Endothelial cell of umbilical vein (primary cell): ENCODE measurements around the gene SLC23A2. TPM values are rescaled to one million over a fixed set of nuclear protein-coding genes. Genes with fewer than 3 reads are reported as not detected.
A peak's percentile ranks its signal among the peaks of the same experiment; 100 is the strongest.

ENCODE experiments used
- BruUV-seq: library from RNA; stranded (reverse); fragments of 400-500 nt; replicated peaks from 2 replicates; lab custom pipeline; 2021; lab: Mats Ljungman, UMichigan
- CTCF ChIA-PET: fragments of 300-600, 350-600 bp; sonication (Branson Sonifier 250); formaldehyde crosslinking; loops from one replicate; lab custom pipeline; 2021; ENCODE audit warnings: antibody characterized with exemption, inconsistent platforms; lab: Charles Lee
- POLR2A ChIA-PET: fragments of 300-600, 350-600 bp; sonication (Branson Sonifier 250); formaldehyde crosslinking; loops from one replicate; lab custom pipeline; 2021; ENCODE audit warnings: antibody characterized with exemption, inconsistent platforms; lab: Charles Lee
- DNase-seq: peaks from one replicate; pipeline ENCODE4 v3.0.0-alpha.2; 2011; ENCODE audit warnings: low read depth, low spot score
- FAIRE-seq: peaks from 2 replicates; lab custom pipeline; 2011; peaks lifted over from hg19 to GRCh38; lab: Jason Lieb, UNC
- H2AFZ ChIP-seq: 2 replicates; pipeline ENCODE4 v1.6.0; 2012; ENCODE audit warnings: low read depth, low read length, control low read depth, inconsistent platforms
- H3K27ac ChIP-seq: 2 replicates; pipeline ENCODE4 v1.5.1; 2011; ENCODE audit warnings: low read depth, mild to moderate bottlenecking, control low read depth, low read length, moderate library complexity; ENCODE audit not compliant: insufficient read depth
- H3K27me3 ChIP-seq, 2 experiments: 2 replicates each; pipeline versions ENCODE4 v1.6.0 to v1.6.1; 2011; ENCODE audit warnings: low read length in 2 of 2, mixed read lengths in 1 of 2; ENCODE audit not compliant: control insufficient read depth in 2 of 2, insufficient read depth in 2 of 2
- H3K36me3 ChIP-seq, 2 experiments: 2 replicates in 1 of 2; 3 replicates in 1 of 2; pipeline ENCODE4 v1.5.1; 2011; ENCODE audit warnings: low read length in 2 of 2, mild to moderate bottlenecking in 1 of 2, moderate library complexity in 1 of 2; ENCODE audit not compliant: control insufficient read depth in 2 of 2, insufficient read depth in 2 of 2; ENCODE audit errors: extremely low read depth in 1 of 2
- H3K4me1 ChIP-seq: 3 replicates; pipeline ENCODE4 v1.5.1; 2011; ENCODE audit warnings: mild to moderate bottlenecking, low read length; ENCODE audit not compliant: control insufficient read depth, insufficient read depth; ENCODE audit errors: extremely low read depth
- H3K4me2 ChIP-seq: 2 replicates; pipeline ENCODE4 v1.6.1; 2011; ENCODE audit warnings: low read length, control low read depth, mixed read lengths; ENCODE audit not compliant: insufficient read depth
- H3K4me3 ChIP-seq, 3 experiments: fragments of 200-600 bp in 1 of 3; sonication (generic), shearing (Covaris generic) in 1 of 3; replicated peaks in 1 of 3; 2 replicates each; pipeline ENCODE4 v1.5.1; 2011 to 2016; ENCODE audit warnings: control low read depth in 3 of 3, low read length in 3 of 3, mild to moderate bottlenecking in 2 of 3, inconsistent platforms in 1 of 3, low read depth in 1 of 3, moderate library complexity in 1 of 3; ENCODE audit not compliant: insufficient read depth in 1 of 3
- H3K79me2 ChIP-seq: 2 replicates; pipeline ENCODE4 v1.6.0; 2012; ENCODE audit warnings: low read length, inconsistent platforms; ENCODE audit not compliant: control insufficient read depth, insufficient read depth
- H3K9ac ChIP-seq: replicated peaks from 2 replicates; pipeline ENCODE3; 2011; ENCODE audit warnings: low read length, control low read depth; ENCODE audit not compliant: insufficient read depth; ENCODE audit errors: extremely low read depth
- H3K9me1 ChIP-seq: replicated peaks from 3 replicates; pipeline ENCODE4 v1.6.0; 2011; ENCODE audit warnings: mild to moderate bottlenecking, low read length; ENCODE audit not compliant: control insufficient read depth, insufficient read depth; ENCODE audit errors: extremely low read depth
- H3K9me3 ChIP-seq: replicated peaks from 2 replicates; pipeline ENCODE4 v1.5.1; 2012; ENCODE audit warnings: low read length, inconsistent platforms; ENCODE audit not compliant: control insufficient read depth, insufficient read depth
- H4K20me1 ChIP-seq: replicated peaks from 2 replicates; pipeline ENCODE3; 2011; ENCODE audit warnings: mild to moderate bottlenecking, low read length; ENCODE audit not compliant: control insufficient read depth, insufficient read depth; ENCODE audit errors: extremely low read depth
- CTCF ChIP-seq, 2 donors: IDR thresholded peaks; 1 replicate in 1 of 2; 2 replicates in 1 of 2; pipeline ENCODE4 v1.5.1; 2011; ENCODE audit warnings: low read length in 2 of 2, mild to moderate bottlenecking in 2 of 2, moderate library complexity in 2 of 2, control low read depth in 1 of 2, inconsistent platforms in 1 of 2, low read depth in 1 of 2; ENCODE audit not compliant: insufficient read depth in 1 of 2; ENCODE audit errors: extremely low read depth in 1 of 2
- EZH2 ChIP-seq: IDR thresholded peaks from 2 replicates; pipeline ENCODE4 v1.6.1; 2012; ENCODE audit warnings: borderline replicate concordance, low read depth, mild to moderate bottlenecking, moderate library complexity, low read length, inconsistent platforms; ENCODE audit not compliant: severe bottlenecking
- FOS ChIP-seq: IDR thresholded peaks from 2 replicates; pipeline ENCODE4 v1.6.1; 2011; ENCODE audit warnings: mild to moderate bottlenecking, low read length, moderate library complexity, borderline replicate concordance; ENCODE audit not compliant: insufficient read depth
- GATA2 ChIP-seq: IDR thresholded peaks from 2 replicates; pipeline ENCODE4 v1.7.0; 2011; ENCODE audit warnings: low read depth, mild to moderate bottlenecking, moderate library complexity, mixed read lengths, low read length; ENCODE audit not compliant: insufficient read length, insufficient read depth
- JUN ChIP-seq: IDR thresholded peaks from 2 replicates; pipeline ENCODE4 v1.6.1; 2011; ENCODE audit warnings: borderline replicate concordance, low read depth; ENCODE audit not compliant: insufficient read length, insufficient read depth
- MAX ChIP-seq: IDR thresholded peaks from 2 replicates; pipeline ENCODE4 v1.6.1; 2011; ENCODE audit not compliant: insufficient read depth, insufficient read length
- MYC ChIP-seq: IDR thresholded peaks from one replicate; pipeline ENCODE4 v1.6.1; 2011; ENCODE audit warnings: mild to moderate bottlenecking, low read depth, low read length
- POLR2A ChIP-seq: IDR thresholded peaks from 2 replicates; pipeline ENCODE4 v1.6.1; 2012; ENCODE audit warnings: low read depth, mild to moderate bottlenecking, control low read depth, low read length
- POLR2AphosphoS5 ChIP-seq: IDR thresholded peaks from 2 replicates; pipeline ENCODE4 v1.6.1; 2012; ENCODE audit warnings: low read depth, mild to moderate bottlenecking, control low read depth, low read length, moderate library complexity; ENCODE audit not compliant: insufficient read depth
- dilution Hi-C: fragments of 300-500 bp; cut with MboI; formaldehyde crosslinking; loops from one replicate; pipeline ENCODE4 v1.15.0; 2019; ENCODE audit warnings: low sequenced_read_pairs; ENCODE audit not compliant: extremely low pct_ligation_motif_present
- intact Hi-C: fragments of 100-400 bp; cut with micrococcal nuclease; formaldehyde crosslinking; loops from one replicate; pipeline ENCODE4 v1.10.0; 2022
- polyA plus RNA-seq, 4 experiments: library from polyadenylated mRNA; depleted of rRNA in 3 of 4; stranded (reverse) in 3 of 4; unstranded in 1 of 4; fragments of >200 nt; gene quantifications; 2 replicates each; pipeline versions ENCODE4 v1.2.1 to v1.2.3, GENCODE V29; 2011 to 2012; ENCODE audit warnings: missing spikeins in 1 of 4
- total RNA-seq: library from RNA; stranded (reverse); gene quantifications from 2 replicates; pipeline ENCODE4 v1.2.3, GENCODE V29; 2021

Gene SLC23A2
- total and polyA plus RNA-seq, 2 donors (not counting 3 experiments of a cell fraction or from before 2014, with no cell fraction given), result 24.4 to 24.5 TPM

DNA sequence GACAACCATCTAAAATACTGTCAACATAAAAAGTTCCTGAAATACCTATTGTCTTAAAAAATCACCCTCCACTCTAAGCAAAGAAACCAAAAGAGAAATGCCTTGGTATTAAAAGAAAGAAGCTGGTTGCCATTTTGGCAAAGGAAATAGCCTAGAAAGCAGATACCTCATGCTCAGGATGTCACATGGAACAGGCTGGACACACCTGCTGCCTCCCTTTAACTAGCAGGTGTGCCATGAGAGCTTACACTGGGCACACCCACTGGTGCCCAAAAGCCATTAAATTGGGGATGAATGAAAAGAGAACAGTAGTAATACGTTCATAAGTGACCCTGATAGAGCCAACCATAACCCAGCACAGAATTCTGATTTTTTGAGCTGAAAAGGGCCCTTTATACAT, 1.5 kb downstream of the SLC23A2 start:
- Histone ChIP-seq H3K4me3 (peak overlapping the region in 1 of 3 experiments; percentile 70), H4K20me1 (peaks cover 3% of the 10 kb centered on the region), H3K4me2 (peak overlapping the region; percentile 83), H3K36me3 (no peaks in the 10 kb centered on the region), H2AFZ (no peak overlapping the region), H3K27me3 (no peaks in the 10 kb centered on the region), H3K9me1 (no peaks in the 10 kb centered on the region), H3K27ac (no peak overlapping the region), H3K9ac (no peak overlapping the region), H3K9me3 (no peaks in the 10 kb centered on the region), H3K79me2 (peaks cover 31% of the 10 kb centered on the region), H3K4me1 (peaks cover 13% of the 10 kb centered on the region)
- intact Hi-C loops, result loop anchor here (2.0 kb wide), 1 partner anchor 101 kb away; no protein-coding TSS in a partner anchor
- FAIRE-seq (peak; percentile 4), DNase-seq (no peak)
- CTCF ChIA-PET, result interaction anchor here (1.3 to 2.7 kb wide), 2 partner anchors 101 to 241 kb away, joined by 3 to 9 read pairs; no protein-coding TSS in a partner anchor
- dilution Hi-C loops, result no loop called here
- TF ChIP-seq EZH2 (no peak), POLR2A (no peak), GATA2 (no peak), JUN (no peak)
- BruUV-seq, result no TSS peak
- POLR2A ChIA-PET, result no interaction called here

- no peak overlapping the region for H3K4me2 ChIP-seq
- POLR2A ChIA-PET, result no interaction called here
- CTCF ChIA-PET, result no interaction called here
- no peaks in the 10 kb centered on the region for H3K9me3 ChIP-seq
- H3K27ac ChIP-seq, result no peak overlapping the region
- intact Hi-C loops, result no loop called here
- H3K4me1 ChIP-seq, result peaks cover 13% of the 10 kb centered on the region
- DNase-seq (no peak), FAIRE-seq (no peak)
- no peak overlapping the region for H3K4me3 ChIP-seq
- H3K9me1 ChIP-seq, result no peaks in the 10 kb centered on the region
- H3K36me3 ChIP-seq, result no peaks in the 10 kb centered on the region
- no peak overlapping the region for H2AFZ ChIP-seq
- TF ChIP-seq POLR2AphosphoS5, result no peak
- no peak for TF ChIP-seq POLR2A
- no peak for TF ChIP-seq MAX
- TF ChIP-seq EZH2, result no peak
- TF ChIP-seq JUN, result no peak
- no peak for TF ChIP-seq FOS
- TF ChIP-seq CTCF (IDR thresholded peaks at IDR 0.05; ENCODE audit: extremely low read depth in 1 of 2, insufficient read depth in 1 of 2, low read depth in 1 of 2, low read length in 2 of 2), result no peak
- TF ChIP-seq MYC, result no peak
- no peak for TF ChIP-seq GATA2
- dilution Hi-C loops, result no loop called here
- no peaks in the 10 kb centered on the region for H3K27me3 ChIP-seq
- peaks cover 3% of the 10 kb centered on the region for H4K20me1 ChIP-seq
- no TSS peak for BruUV-seq
- H3K9ac ChIP-seq, result no peak overlapping the region
- peaks cover 38% of the 10 kb centered on the region for H3K79me2 ChIP-seq
Measured at GRCh38 chr20:4998160-4998651, 3.1 kb downstream of the SLC23A2 start.
